Measurements from ENCODE around the gene ME1. TPM values are rescaled to one million over a fixed set of nuclear protein-coding genes. Genes with fewer than 3 reads are reported as not detected.

Gene ME1
- total RNA-seq, 4 donors from 2014 or later = 20.4 to 58.6 (median 27.2) TPM

DNA sequence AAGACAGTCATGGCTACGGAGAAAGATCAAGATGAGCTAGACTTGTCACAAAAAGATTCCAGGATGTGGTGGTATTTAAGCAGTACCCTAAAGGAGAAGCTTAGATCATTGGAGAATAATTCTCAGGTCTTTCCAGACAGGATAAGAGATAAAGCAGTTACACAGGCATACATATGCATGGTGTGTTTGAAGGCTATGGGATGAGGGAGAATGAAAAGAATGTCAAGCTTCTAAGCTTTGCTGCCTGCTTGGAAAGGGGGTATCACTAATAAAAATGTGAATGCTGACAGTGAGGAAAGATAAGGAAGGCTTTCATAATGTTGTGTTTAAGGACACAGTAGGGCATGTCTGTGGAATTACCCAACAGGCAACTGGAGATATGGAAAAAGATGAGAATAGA is 209.6 kb downstream of the ME1 start:
- no peak overlapping the region for H3K4me3 ChIP-seq
- TF ChIP-seq, protein P1, sequence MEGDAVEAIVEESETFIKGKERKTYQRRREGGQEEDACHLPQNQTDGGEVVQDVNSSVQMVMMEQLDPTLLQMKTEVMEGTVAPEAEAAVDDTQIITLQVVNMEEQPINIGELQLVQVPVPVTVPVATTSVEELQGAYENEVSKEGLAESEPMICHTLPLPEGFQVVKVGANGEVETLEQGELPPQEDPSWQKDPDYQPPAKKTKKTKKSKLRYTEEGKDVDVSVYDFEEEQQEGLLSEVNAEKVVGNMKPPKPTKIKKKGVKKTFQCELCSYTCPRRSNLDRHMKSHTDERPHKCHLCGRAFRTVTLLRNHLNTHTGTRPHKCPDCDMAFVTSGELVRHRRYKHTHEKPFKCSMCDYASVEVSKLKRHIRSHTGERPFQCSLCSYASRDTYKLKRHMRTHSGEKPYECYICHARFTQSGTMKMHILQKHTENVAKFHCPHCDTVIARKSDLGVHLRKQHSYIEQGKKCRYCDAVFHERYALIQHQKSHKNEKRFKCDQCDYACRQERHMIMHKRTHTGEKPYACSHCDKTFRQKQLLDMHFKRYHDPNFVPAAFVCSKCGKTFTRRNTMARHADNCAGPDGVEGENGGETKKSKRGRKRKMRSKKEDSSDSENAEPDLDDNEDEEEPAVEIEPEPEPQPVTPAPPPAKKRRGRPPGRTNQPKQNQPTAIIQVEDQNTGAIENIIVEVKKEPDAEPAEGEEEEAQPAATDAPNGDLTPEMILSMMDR (IDR thresholded peaks at IDR 0.05) = no peak
- TF ChIP-seq POLR2A (IDR thresholded peaks at IDR 0.05) = no peak
- H3K36me3 ChIP-seq = peaks cover 0 to 23% (median 0%) of the 10 kb centered on the region in 3 donors
- DNase-seq = no peak
- H3K27ac ChIP-seq = no peak overlapping the region
- WGBS, 2 donors = 90 to 100% methylated on average over 1 of the region's 1 CpG
- no peaks in the 10 kb centered on the region for H3K4me1 ChIP-seq
- no peaks in the 10 kb centered on the region for H3K9me3 ChIP-seq
- intact Hi-C loops (cut with DNase I) = no loop called here
- no peaks in the 10 kb centered on the region for H3K27me3 ChIP-seq

DNA sequence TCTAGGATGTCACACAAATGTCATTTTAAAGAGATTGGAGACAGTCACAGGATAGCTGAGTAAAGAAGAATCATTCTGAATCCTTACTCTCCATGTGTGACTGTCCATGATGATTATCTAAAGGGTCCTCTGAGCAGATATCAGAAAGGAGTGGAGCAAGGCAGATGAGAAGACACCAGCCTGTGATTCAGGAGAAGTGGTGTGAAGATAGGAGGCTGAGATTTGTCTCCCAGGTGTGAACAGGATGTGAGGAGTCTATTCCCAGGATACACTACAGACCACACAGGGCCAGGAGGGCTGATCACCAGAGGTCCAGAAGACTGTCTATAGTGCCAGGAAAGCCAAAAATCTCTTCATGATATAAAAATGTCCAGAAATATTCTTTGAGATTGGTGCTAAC is 210.7 kb downstream of the ME1 start:
- no peak overlapping the region for H3K4me3 ChIP-seq
- no peaks in the 10 kb centered on the region for H3K4me1 ChIP-seq
- H3K27me3 ChIP-seq = no peaks in the 10 kb centered on the region
- intact Hi-C loops (cut with DNase I) = no loop called here
- no peak for TF ChIP-seq POLR2A (IDR thresholded peaks at IDR 0.05)
- TF ChIP-seq, protein P1 (IDR thresholded peaks at IDR 0.05) = no peak
- no peak overlapping the region for H3K27ac ChIP-seq
- H3K9me3 ChIP-seq = no peaks in the 10 kb centered on the region
- H3K36me3 ChIP-seq = peaks cover 0 to 23% (median 0%) of the 10 kb centered on the region in 3 donors
- no peak for DNase-seq

DNA sequence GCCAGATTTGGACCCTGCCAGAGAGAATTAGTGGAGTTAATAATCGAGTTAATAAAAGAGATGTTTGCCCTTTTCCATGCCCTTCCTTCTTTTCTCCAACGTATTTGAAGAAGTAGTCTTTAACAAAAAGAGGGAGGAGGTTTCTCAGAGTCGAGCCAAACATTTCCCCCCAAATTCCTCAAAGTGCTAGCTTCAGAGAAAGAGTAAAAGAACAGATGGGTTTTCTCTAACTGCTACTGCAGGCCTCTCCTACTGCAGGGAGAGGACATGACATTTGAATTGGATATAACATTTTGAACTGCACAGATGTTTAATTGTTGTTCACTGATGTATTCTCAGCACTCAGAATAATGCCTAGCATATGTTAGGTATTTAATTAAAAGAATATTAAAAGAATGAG is 212.2 kb downstream of the ME1 start:
- 49 to 61% methylated on average over 3 of the region's 3 CpGs for WGBS, 2 donors
- Histone ChIP-seq H3K4me1 (no peaks in the 10 kb centered on the region), H3K36me3 (peaks cover 0 to 16% (median 0%) of the 10 kb centered on the region in 3 donors)

DNA sequence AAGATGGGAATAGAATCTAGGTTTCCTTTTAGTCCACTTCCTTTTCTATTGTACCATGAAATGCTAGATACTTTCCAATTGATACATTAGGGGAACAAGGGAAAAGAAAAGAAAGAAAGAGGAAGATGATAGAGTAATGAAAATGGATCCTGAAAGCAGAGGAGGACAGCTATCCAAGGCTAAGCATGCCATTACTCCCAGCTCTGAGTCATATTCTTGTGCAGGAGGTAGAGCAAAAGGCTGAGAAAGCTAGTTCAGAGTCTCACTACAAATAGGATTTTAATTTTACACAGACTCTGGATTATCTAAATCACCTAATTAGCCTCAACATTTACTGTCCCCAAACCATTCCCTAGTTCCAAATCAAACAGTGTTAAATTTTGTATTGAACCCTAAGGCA is 214.0 kb downstream of the ME1 start:
- Histone ChIP-seq H3K4me1 (no peaks in the 10 kb centered on the region), H3K9me3 (no peaks in the 10 kb centered on the region), H3K27ac (no peak overlapping the region), H3K4me3 (no peak overlapping the region), H3K36me3 (peaks cover 0 to 9% (median 0%) of the 10 kb centered on the region in 3 donors), H3K27me3 (no peaks in the 10 kb centered on the region)
- TF ChIP-seq POLR2A (IDR thresholded peaks at IDR 0.05) = no peak
- TF ChIP-seq, protein P1 (IDR thresholded peaks at IDR 0.05) = no peak
- intact Hi-C loops (cut with DNase I) = no loop called here
- DNase-seq = no peak

More for the DNA sequence above, 212.2 kb downstream of the ME1 start:
- no peak for TF ChIP-seq POLR2A (IDR thresholded peaks at IDR 0.05)
- TF ChIP-seq, protein P1 (IDR thresholded peaks at IDR 0.05) = no peak
- no peaks in the 10 kb centered on the region for H3K27me3 ChIP-seq
- no peak for DNase-seq
- no peak overlapping the region for H3K27ac ChIP-seq
- H3K9me3 ChIP-seq = no peaks in the 10 kb centered on the region
- intact Hi-C loops (cut with DNase I) = no loop called here
- H3K4me3 ChIP-seq = no peak overlapping the region

DNA sequence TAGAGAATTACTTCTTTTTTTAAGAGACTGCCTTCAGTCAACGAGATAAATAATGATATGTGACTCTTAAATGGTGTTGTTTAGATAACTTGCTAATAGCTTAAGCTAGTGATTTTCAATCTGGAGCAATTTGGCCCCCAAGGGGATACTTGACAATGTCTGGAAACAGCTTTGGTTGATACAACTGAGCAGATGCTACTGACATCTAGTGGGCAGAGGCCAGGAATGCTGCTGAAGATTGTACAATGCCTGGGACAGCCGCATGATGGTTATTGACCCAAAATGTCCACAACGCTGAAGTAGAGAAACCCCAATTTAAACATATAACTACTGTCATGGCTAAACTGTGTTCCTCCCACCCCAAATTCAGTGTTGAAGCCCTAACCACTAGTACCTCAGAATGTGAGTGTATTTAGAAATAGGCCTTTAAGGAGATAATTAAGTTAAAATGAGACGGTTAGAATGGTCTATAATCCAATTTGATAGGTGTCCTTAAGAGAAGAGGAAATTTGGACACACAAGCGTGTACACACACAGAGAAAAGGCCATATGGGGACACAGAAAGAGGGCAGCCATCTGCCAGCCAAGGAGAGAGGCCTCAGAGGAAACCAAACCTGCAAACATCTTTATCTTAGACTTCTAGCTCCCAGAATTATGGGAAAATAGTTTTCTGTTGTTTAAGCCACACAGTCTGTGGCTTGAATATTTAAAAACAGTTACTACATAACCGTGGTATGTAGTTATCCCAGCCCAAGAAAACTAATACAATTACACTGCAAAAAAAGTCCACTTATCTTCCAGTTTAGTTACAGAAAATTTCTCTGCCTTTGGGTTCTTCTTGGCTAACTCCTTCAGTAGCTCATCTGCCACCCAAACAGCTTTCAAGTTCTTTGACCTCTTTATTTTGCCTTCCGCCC is 215.5 kb downstream of the ME1 start:
- intact Hi-C loops (cut with DNase I) = no loop called here
- no peak overlapping the region for H3K4me3 ChIP-seq
- 28 to 34% methylated on average over 7 of the region's 7 CpGs for WGBS, 2 donors
- no peaks in the 10 kb centered on the region for H3K27me3 ChIP-seq
- DNase-seq = no peak
- no peak overlapping the region for H3K27ac ChIP-seq
- TF ChIP-seq, protein P1 (IDR thresholded peaks at IDR 0.05) = peak; percentile 40 to 75 (median 53)
- no peak for TF ChIP-seq POLR2A (IDR thresholded peaks at IDR 0.05)
- no peaks in the 10 kb centered on the region for H3K4me1 ChIP-seq
- H3K9me3 ChIP-seq = no peaks in the 10 kb centered on the region
- H3K36me3 ChIP-seq = peaks cover 0 to 13% (median 0%) of the 10 kb centered on the region in 3 donors

Data from esophagus squamous epithelium (tissue), 5 donors.